HepG2 (cell line): ENCODE measurements around the gene AP4M1. TPM values are rescaled to one million over a fixed set of nuclear protein-coding genes. Genes with fewer than 3 reads are reported as not detected.

ENCODE experiments used
- ARID4A ChIP-seq: sonication (generic); formaldehyde crosslinking; IDR thresholded peaks from 2 replicates; pipeline ENCODE4 v1.5.0; 2020; ENCODE audit warnings: mild to moderate bottlenecking, missing genetic modification reagents, borderline replicate concordance
- CBX1 ChIP-seq: IDR thresholded peaks from one replicate; pipeline ENCODE4 v1.6.1; 2016; ENCODE audit warnings: antibody characterized with exemption, low read depth
- KAT2B ChIP-seq: fragments of 150-350 bp; IDR thresholded peaks from 2 replicates; pipeline ENCODE4 v1.6.1; 2014; ENCODE audit warnings: low read depth, low read length, borderline replicate concordance
- NR0B2 ChIP-seq: sonication (generic); formaldehyde crosslinking; IDR thresholded peaks from 2 replicates; pipeline ENCODE4 v1.4.0; 2020; ENCODE audit warnings: mild to moderate bottlenecking, missing genetic modification reagents
- RFX5 ChIP-seq: IDR thresholded peaks from 2 replicates; pipeline ENCODE4 v1.6.1; 2011; ENCODE audit warnings: low read depth, low read length, improper control_type of control experiment
- SOX13 ChIP-seq, 3 experiments: fragments of 450-650 bp in 1 of 3; sonication (generic) in 1 of 3; formaldehyde crosslinking in 1 of 3; IDR thresholded peaks in 2 of 3; conservative IDR thresholded peaks in 1 of 3; 2 replicates each; pipeline versions ENCODE4 v1.5.0 to v1.6.1; 2016 to 2020; ENCODE audit warnings: antibody characterized with exemption in 1 of 3, mild to moderate bottlenecking in 1 of 3, missing compliant biosample characterization in 1 of 3, missing genetic modification reagents in 1 of 3, moderate library complexity in 1 of 3
- STAT6 ChIP-seq: sonication (generic); formaldehyde crosslinking; IDR thresholded peaks from 2 replicates; pipeline ENCODE4 v1.4.0; 2020; ENCODE audit warnings: missing genetic modification reagents, mild to moderate bottlenecking, borderline replicate concordance
- TRIM22 ChIP-seq: fragments of 450-650 bp; IDR thresholded peaks from 2 replicates; pipeline ENCODE4 v1.6.1; 2017
- ZFAT ChIP-seq: sonication (generic); formaldehyde crosslinking; conservative IDR thresholded peaks from 2 replicates; pipeline ENCODE4 v1.8.1; 2023; ENCODE audit warnings: missing genetic modification reagents, inconsistent platforms
- ZNF280D ChIP-seq: sonication (generic); formaldehyde crosslinking; IDR thresholded peaks from 2 replicates; pipeline ENCODE4 v1.5.1; 2020; ENCODE audit warnings: mild to moderate bottlenecking, missing genetic modification reagents
- ZNF33B ChIP-seq: sonication (generic); formaldehyde crosslinking; IDR thresholded peaks from 2 replicates; pipeline ENCODE4 v1.5.1; 2020; ENCODE audit warnings: mild to moderate bottlenecking, missing genetic modification reagents
- ZNF549 ChIP-seq: sonication (generic); formaldehyde crosslinking; IDR thresholded peaks from 2 replicates; pipeline ENCODE4 v1.5.0; 2020; ENCODE audit warnings: missing genetic modification reagents
- ZNF564 ChIP-seq: sonication (generic); formaldehyde crosslinking; IDR thresholded peaks from 2 replicates; pipeline ENCODE4 v1.8.1; 2023; ENCODE audit warnings: mild to moderate bottlenecking, missing genetic modification reagents
- ZNF777 ChIP-seq: sonication (generic); formaldehyde crosslinking; IDR thresholded peaks from 2 replicates; pipeline ENCODE4 v1.4.0; 2020; ENCODE audit warnings: missing genetic modification reagents
- ZSCAN21 ChIP-seq: sonication (generic); formaldehyde crosslinking; IDR thresholded peaks from 2 replicates; pipeline ENCODE4 v1.8.0; 2022; ENCODE audit warnings: mild to moderate bottlenecking, missing genetic modification reagents, moderate library complexity, borderline replicate concordance
- ZSCAN31 ChIP-seq: sonication (generic); formaldehyde crosslinking; IDR thresholded peaks from 2 replicates; pipeline ENCODE4 v1.5.0; 2020; ENCODE audit warnings: low read depth, mild to moderate bottlenecking, missing genetic modification reagents
- polyA plus RNA-seq, 8 experiments: library from polyadenylated mRNA; depleted of rRNA in 3 of 8; stranded (reverse) in 7 of 8; unstranded in 1 of 8; fragments of >200 nt; fragmentation: Illumina TruSeq in 4 of 8; extraction: Trizol in 4 of 8; gene quantifications; 2 replicates each; pipeline versions ENCODE4 v1.2.1 to v1.2.3, GENCODE V29; 2011 to 2016; ENCODE audit warnings: low read depth in 4 of 8, missing spikeins in 1 of 8, mixed read lengths in 1 of 8; ENCODE audit not compliant: insufficient read depth in 1 of 8
- total RNA-seq, 5 experiments: library from RNA; depleted of rRNA; stranded (reverse); fragments of >200 nt; fragmentation: Illumina TruSeq; extraction: Trizol; gene quantifications; 2 replicates each; pipeline ENCODE4 v1.2.3, GENCODE V29; 2016; ENCODE audit warnings: low read depth in 1 of 5

The AP4M1 gene
- total and polyA plus RNA-seq, 2 of the 13 experiments (the other 11 are each of a cell fraction or from before 2014, with no cell fraction given), result 6.3 to 9.7 TPM

GRCh38 chr7:100126239-100126930 is 24.9 kb downstream of the AP4M1 start (continued):
- TF ChIP-seq ZFAT (CRISPR knock-in tag) (no peak), TRIM22 (no peak), ARID4A (no peak), ZNF33B (CRISPR knock-in tag) (no peak), SOX13 (IDR thresholded peaks at IDR 0.05) (no peak), SOX13 (CRISPR knock-in tag; conservative IDR thresholded peaks at IDR 0.05 in 1 of 2, IDR thresholded peaks at IDR 0.05 in 1 of 2) (0 out of 4 replicates have a peak, but pooled peaks of 1 of the 2 experiments have one; percentile 3), ZNF280D (CRISPR knock-in tag) (no peak), ZNF549 (no peak), ZSCAN21 (CRISPR knock-in tag) (peak; percentile 22; the same call in 1 of the 2 replicates), RFX5 (no peak), STAT6 (CRISPR knock-in tag) (0 out of 2 replicates have a peak, but pooled peaks have one; percentile 20), NR0B2 (CRISPR knock-in tag) (no peak), ZNF564 (CRISPR knock-in tag) (no peak), CBX1 (no peak), ZNF777 (CRISPR knock-in tag) (no peak), KAT2B (no peak), ZSCAN31 (no peak; the same call in 1 of the 2 replicates)
